GM18526 (cell line): ENCODE data around the gene RPH3AL.

ENCODE experiments used
- POLR2A ChIP-seq: IDR thresholded peaks from 3 replicates; pipeline ENCODE4 v1.6.1; 2011; ENCODE audit not compliant: insufficient read length; ENCODE audit errors: extremely low read depth

The RPH3AL gene

GRCh38 chr17:362721-363120 is 10.1 kb upstream of the RPH3AL start:
- no peak for TF ChIP-seq POLR2A

GRCh38 chr17:360092-360750 is 7.6 kb upstream of the RPH3AL start:
- TF ChIP-seq POLR2A = no peak

GRCh38 chr17:358491-359151 is 6.0 kb upstream of the RPH3AL start:
- TF ChIP-seq POLR2A = no peak

GRCh38 chr17:357644-358043 is 5.0 kb upstream of the RPH3AL start:
- TF ChIP-seq POLR2A = no peak

GRCh38 chr17:356671-357434 is 4.2 kb upstream of the RPH3AL start:
- no peak for TF ChIP-seq POLR2A

- TF ChIP-seq POLR2A = no peak
Measured at GRCh38 chr17:354651-355556, 2.3 kb upstream of the RPH3AL start.

GRCh38 chr17:353838-354234 is 1.2 kb upstream of the RPH3AL start:
- TF ChIP-seq POLR2A = no peak

GRCh38 chr17:353213-353837 is 718 bp upstream of the RPH3AL start:
- no peak for TF ChIP-seq POLR2A

GRCh38 chr17:351875-352420 is 659 bp downstream of the RPH3AL start:
- no peak for TF ChIP-seq POLR2A

- no peak for TF ChIP-seq POLR2A
Measured at GRCh38 chr17:351449-351738, 1.2 kb downstream of the RPH3AL start.

- no peak for TF ChIP-seq POLR2A
Measured at GRCh38 chr17:350706-351448, 1.7 kb downstream of the RPH3AL start.

- no peak for TF ChIP-seq POLR2A
Measured at GRCh38 chr17:349666-350065, 2.9 kb downstream of the RPH3AL start.

- TF ChIP-seq POLR2A = no peak
Measured at GRCh38 chr17:348692-349425, 3.7 kb downstream of the RPH3AL start.
